GM21367 (cell line): ENCODE measurements around the gene BCL2L11.
A peak's percentile ranks its signal among the peaks of the same experiment; 100 is the strongest.

Source experiments
- ATAC-seq: cut with Tn5 transposase; IDR thresholded peaks from one replicate; pipeline ENCODE4 v1.9.1; 2021; ENCODE audit not compliant: unreplicated experiment

Gene BCL2L11

GRCh38 chr2:111142101-111142500, 21.4 kb downstream of the BCL2L11 start:
- no peak for ATAC-seq

- ATAC-seq: no peak
Measured at GRCh38 chr2:111143107-111143842, 22.6 kb downstream of the BCL2L11 start.

- no peak for ATAC-seq
Measured at GRCh38 chr2:111143843-111144198, 23.1 kb downstream of the BCL2L11 start.

- ATAC-seq: no peak
Measured at GRCh38 chr2:111145103-111145760, 24.5 kb downstream of the BCL2L11 start.

- ATAC-seq: no peak
Measured at GRCh38 chr2:111145951-111146350, 25.2 kb downstream of the BCL2L11 start.

- no peak for ATAC-seq
Measured at GRCh38 chr2:111148225-111148873, 27.6 kb downstream of the BCL2L11 start.

- ATAC-seq: no peak
Measured at GRCh38 chr2:111148925-111149324, 28.2 kb downstream of the BCL2L11 start.

- ATAC-seq: no peak
Measured at GRCh38 chr2:111149882-111150455, 29.3 kb downstream of the BCL2L11 start.

- no peak for ATAC-seq
Measured at GRCh38 chr2:111154758-111155157, 34.0 kb downstream of the BCL2L11 start.

GRCh38 chr2:111155610-111156009, 34.9 kb downstream of the BCL2L11 start:
- ATAC-seq: no peak

- no peak for ATAC-seq
Measured at GRCh38 chr2:111156529-111156928, 35.8 kb downstream of the BCL2L11 start.

- ATAC-seq: peak; percentile 56
Measured at GRCh38 chr2:111157071-111157661, 36.5 kb downstream of the BCL2L11 start.

- ATAC-seq: peak; percentile 47
Measured at GRCh38 chr2:111157798-111158197, 37.1 kb downstream of the BCL2L11 start.

GRCh38 chr2:111159641-111160040, 38.9 kb downstream of the BCL2L11 start:
- no peak for ATAC-seq

- no peak for ATAC-seq
Measured at GRCh38 chr2:111160758-111161157, 40.0 kb downstream of the BCL2L11 start.

GRCh38 chr2:111161971-111162370, 41.3 kb downstream of the BCL2L11 start:
- no peak for ATAC-seq

- no peak for ATAC-seq
Measured at GRCh38 chr2:111162718-111163331, 42.1 kb downstream of the BCL2L11 start.

GRCh38 chr2:111164078-111164477, 43.4 kb downstream of the BCL2L11 start:
- ATAC-seq: no peak

- no peak for ATAC-seq
Measured at GRCh38 chr2:111165084-111165483, 44.4 kb downstream of the BCL2L11 start.

GRCh38 chr2:111166115-111166514, 45.4 kb downstream of the BCL2L11 start:
- no peak for ATAC-seq
